HG02571 (cell line): ENCODE results near the gene FGF11.
"Not testable (repeated sequence)": the region's sequence is repeated elsewhere in the genome, so short reads cannot be mapped to it uniquely, and the experiment has no call there.

Source experiments
- ATAC-seq: cut with Tn5 transposase; IDR thresholded peaks from one replicate; pipeline ENCODE4 v1.9.1; 2021; ENCODE audit warnings: mild to moderate bottlenecking, moderate library complexity; ENCODE audit not compliant: unreplicated experiment

The FGF11 gene

GRCh38 chr17:7478276-7479212 lies 39.2 kb downstream of the FGF11 start:
- ATAC-seq = no peak

- ATAC-seq = no peak
Observed at GRCh38 chr17:7479213-7480088, 40.1 kb downstream of the FGF11 start, which contains the start of gene ZBTB4. Gene ZBTB4 (minus strand): TSS chr17:7479631. CDS start chr17:7466801, 12,830 bp downstream.

GRCh38 chr17:7480089-7480384 lies 40.7 kb downstream of the FGF11 start:
- ATAC-seq = no peak

GRCh38 chr17:7481275-7481674 lies 42.0 kb downstream of the FGF11 start, which contains the start of gene SLC35G6:
Gene SLC35G6 (plus strand): TSS chr17:7481446. CDS start chr17:7481517, 71 bp downstream.
- ATAC-seq = not testable (repeated sequence)

GRCh38 chr17:7481842-7482741 lies 42.8 kb downstream of the FGF11 start:
- ATAC-seq = not testable (repeated sequence)

- ATAC-seq = not testable (repeated sequence)
Observed at GRCh38 chr17:7482742-7483088, 43.4 kb downstream of the FGF11 start.

- peak; percentile 39 for ATAC-seq
Observed at GRCh38 chr17:7483255-7484066, 44.1 kb downstream of the FGF11 start.

GRCh38 chr17:7484067-7484918 lies 45.0 kb downstream of the FGF11 start, which contains the start of gene POLR2A:
Gene POLR2A (plus strand): TSS chr17:7484366.
- peak; percentile 61 for ATAC-seq

- no peak for ATAC-seq
Observed at GRCh38 chr17:7484919-7485377, 45.6 kb downstream of the FGF11 start.

GRCh38 chr17:7486181-7486580 lies 46.9 kb downstream of the FGF11 start:
- ATAC-seq = no peak

GRCh38 chr17:7490144-7490543 lies 50.8 kb downstream of the FGF11 start:
- no peak for ATAC-seq

GRCh38 chr17:7491583-7491982 lies 52.3 kb downstream of the FGF11 start:
- no peak for ATAC-seq

GRCh38 chr17:7493941-7494340 lies 54.6 kb downstream of the FGF11 start:
- ATAC-seq = no peak
